SK-N-SH (cell line): Measurements from ENCODE around the gene LTBP1. TPM values are rescaled to one million over a fixed set of nuclear protein-coding genes. Genes with fewer than 3 reads are reported as not detected.

Source experiments
- CTCF ChIA-PET: fragments of 300-600, 350-600 bp; formaldehyde crosslinking; extraction: SDS; loops from one replicate; lab custom pipeline; 2021; lab: Yijun Ruan, JAX
- POLR2A ChIA-PET: fragments of 350-600 bp; sonication (Branson Sonifier 250); formaldehyde crosslinking; extraction: SDS; loops from one replicate; lab custom pipeline; 2020; ENCODE audit warnings: antibody characterized with exemption, inconsistent platforms; lab: Yijun Ruan, JAX
- DNase-seq: peaks from one replicate; pipeline ENCODE4 v3.0.0; 2012
- H2AFZ ChIP-seq: fragments of 200-600 bp; sonication (generic); 2 replicates; pipeline ENCODE4 v1.8.1; 2016; ENCODE audit warnings: antibody characterized with exemption, mild to moderate bottlenecking, low read depth
- H3F3A ChIP-seq: fragments of 200-600 bp; sonication (generic); replicated peaks from 2 replicates; pipeline ENCODE3; 2016; ENCODE audit warnings: antibody characterized with exemption, mild to moderate bottlenecking; ENCODE audit not compliant: insufficient read depth
- H3K27ac ChIP-seq, 2 experiments: fragments of 200-500 bp in 1 of 2; fragments of 200-600 bp in 1 of 2; sonication (Bioruptor generic) in 1 of 2; sonication (generic), shearing (Covaris generic) in 1 of 2; 2 replicates each; pipeline versions ENCODE4 v1.5.1 to v1.6.1; 2014 to 2016; ENCODE audit warnings: low read depth in 2 of 2, inconsistent platforms in 1 of 2, low read length in 1 of 2, mild to moderate bottlenecking in 1 of 2, mixed read lengths in 1 of 2
- H3K27me3 ChIP-seq: fragments of 200-600 bp; sonication (generic), shearing (Covaris generic); 2 replicates; pipeline ENCODE4 v1.6.1; 2016; ENCODE audit warnings: mixed run types; ENCODE audit not compliant: insufficient read depth
- H3K36me3 ChIP-seq, 2 experiments: fragments of 200-500 bp in 1 of 2; fragments of 200-600 bp in 1 of 2; sonication (Bioruptor generic) in 1 of 2; sonication (generic) in 1 of 2; replicated peaks in 1 of 2; 2 replicates each; pipeline versions ENCODE3 to v1.5.1; 2014 to 2016; ENCODE audit warnings: low read length in 1 of 2, mild to moderate bottlenecking in 1 of 2; ENCODE audit not compliant: insufficient read depth in 2 of 2, control insufficient read depth in 1 of 2
- H3K4me1 ChIP-seq, 2 experiments: fragments of 200-500 bp in 1 of 2; fragments of 200-600 bp in 1 of 2; sonication (Bioruptor generic) in 1 of 2; sonication (generic), shearing (Covaris generic) in 1 of 2; 2 replicates each; pipeline versions ENCODE4 v1.5.1 to v1.6.1; 2014 to 2016; ENCODE audit warnings: low read depth in 1 of 2, low read length in 1 of 2, mixed run types in 1 of 2; ENCODE audit not compliant: insufficient read depth in 2 of 2, control insufficient read depth in 1 of 2
- H3K4me2 ChIP-seq: fragments of 200-600 bp; sonication (generic), shearing (Covaris generic); 2 replicates; pipeline ENCODE4 v1.6.1; 2017; ENCODE audit warnings: mixed run types
- H3K4me3 ChIP-seq, 2 experiments: fragments of 200-500 bp in 1 of 2; fragments of 200-600 bp in 1 of 2; sonication (Bioruptor generic) in 1 of 2; sonication (generic), shearing (Covaris generic) in 1 of 2; 2 replicates each; pipeline versions ENCODE4 v1.5.1 to v1.8.1; 2014 to 2016; ENCODE audit warnings: low read depth in 2 of 2, inconsistent platforms in 1 of 2, low read length in 1 of 2, mild to moderate bottlenecking in 1 of 2, mixed read lengths in 1 of 2, moderate library complexity in 1 of 2
- H3K79me2 ChIP-seq: fragments of 200-600 bp; sonication (generic); 2 replicates; pipeline ENCODE4 v1.8.1; 2017; ENCODE audit warnings: mild to moderate bottlenecking; ENCODE audit not compliant: insufficient read depth
- H3K9ac ChIP-seq: fragments of 200-600 bp; sonication (generic); 2 replicates; pipeline ENCODE4 v1.6.1; 2017; ENCODE audit warnings: mixed run types
- H3K9me2 ChIP-seq: fragments of 200-600 bp; sonication (generic); 2 replicates; pipeline ENCODE4 v1.6.1; 2017; ENCODE audit warnings: mixed run types
- H3K9me3 ChIP-seq: fragments of 200-600 bp; sonication (generic); 2 replicates; pipeline ENCODE4 v1.6.1; 2017; ENCODE audit warnings: mixed run types, mild to moderate bottlenecking, moderate library complexity
- H4K20me1 ChIP-seq: fragments of 200-600 bp; sonication (generic); 2 replicates; pipeline ENCODE4 v1.6.1; 2017; ENCODE audit warnings: mild to moderate bottlenecking, mixed run types; ENCODE audit not compliant: insufficient read depth
- CHD2 ChIP-seq: fragments of 150-350 bp; IDR thresholded peaks from 2 replicates; pipeline ENCODE4 v1.6.1; 2018; ENCODE audit warnings: low read length; ENCODE audit not compliant: partially characterized antibody
- EZH2phosphoT487 ChIP-seq: fragments of 200-600 bp; sonication (generic); IDR thresholded peaks from 2 replicates; pipeline ENCODE4 v1.6.1; 2017; ENCODE audit warnings: low read depth, mixed run types, mild to moderate bottlenecking, antibody characterized with exemption, moderate library complexity, borderline replicate concordance
- FOXJ3 ChIP-seq: sonication (generic); formaldehyde crosslinking; IDR thresholded peaks from 2 replicates; pipeline ENCODE4 v1.5.1; 2020; ENCODE audit warnings: mild to moderate bottlenecking, missing genetic modification reagents
- GATA2 ChIP-seq: sonication (generic); formaldehyde crosslinking; IDR thresholded peaks from 2 replicates; pipeline ENCODE4 v1.5.0; 2020; ENCODE audit warnings: mild to moderate bottlenecking, missing genetic modification reagents
- IRF3 ChIP-seq: fragments of 150-350 bp; IDR thresholded peaks from 2 replicates; pipeline ENCODE4 v1.6.1; 2016; ENCODE audit warnings: mild to moderate bottlenecking, low read depth, low read length
- MEF2A ChIP-seq: IDR thresholded peaks from 2 replicates; pipeline ENCODE4 v1.4.0; 2012; ENCODE audit warnings: low read depth, borderline replicate concordance
- NRF1 ChIP-seq: IDR thresholded peaks from 2 replicates; pipeline ENCODE4 v1.6.1; 2012; ENCODE audit warnings: low read depth, mild to moderate bottlenecking, low read length
- POLR2AphosphoS5 ChIP-seq: IDR thresholded peaks from 2 replicates; pipeline ENCODE4 v1.6.1; 2012; ENCODE audit warnings: low read depth, low read length
- TAF1 ChIP-seq: IDR thresholded peaks from 2 replicates; pipeline ENCODE4 v1.6.1; 2012; ENCODE audit warnings: low read depth, mild to moderate bottlenecking, low read length, moderate library complexity, borderline replicate concordance
- TEAD4 ChIP-seq: IDR thresholded peaks from 2 replicates; pipeline ENCODE4 v1.4.0; 2012; ENCODE audit warnings: mild to moderate bottlenecking, borderline replicate concordance; ENCODE audit not compliant: insufficient read depth
- YY1 ChIP-seq: IDR thresholded peaks from 2 replicates; pipeline ENCODE4 v1.4.0; 2012; ENCODE audit warnings: low read depth, mild to moderate bottlenecking
- WGBS: methylation state at CpG from one replicate; pipeline ENCODE4 v1.1.6; 2017; ENCODE audit warnings: low lambda C conversion rate; 5-methylcytosine and 5-hydroxymethylcytosine counted together
- polyA plus RNA-seq, 3 experiments: library from polyadenylated mRNA; depleted of rRNA; stranded (reverse); fragments of >200 nt; gene quantifications; 2 replicates each; pipeline ENCODE4 v1.2.3, GENCODE V29; 2012

LTBP1 gene
- polyA plus RNA-seq, 1 of the 3 experiments (the other 2 are of a cell fraction): 467 TPM

DNA sequence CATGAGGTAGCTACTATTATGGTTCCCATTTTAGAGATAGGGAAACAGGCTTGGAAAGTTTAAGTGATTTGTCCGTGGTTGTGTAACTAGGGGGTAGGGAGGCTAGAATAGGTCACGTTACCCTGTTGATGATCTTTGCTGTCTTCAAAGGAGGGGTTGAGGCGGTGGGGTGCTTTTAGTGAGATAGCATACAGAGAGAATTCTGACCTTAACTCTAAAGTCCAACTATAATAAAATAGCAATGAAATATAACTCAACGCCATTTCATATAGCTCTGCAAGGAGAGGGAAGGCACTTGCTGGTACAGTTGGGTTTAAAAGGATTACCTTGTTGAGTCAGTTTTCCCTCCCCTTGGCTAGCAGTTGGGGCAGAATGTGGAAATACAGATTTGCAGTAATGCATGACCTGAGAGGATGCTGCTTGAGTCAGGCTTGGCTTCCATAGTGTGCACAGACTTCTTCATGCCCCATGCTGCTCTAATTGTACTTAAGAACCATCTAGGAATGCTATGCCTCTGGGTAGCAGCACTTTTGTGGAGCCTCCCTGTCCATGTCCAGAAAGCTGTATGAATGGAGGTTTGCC is 143.9 kb downstream of the LTBP1 start:
- Histone ChIP-seq H3K9me2 (no peaks in the 10 kb centered on the region), H3K4me1 (no peaks in the 10 kb centered on the region; a peak in 1 of 4 replicates), H3K36me3 (peaks cover 0 to 3% of the 10 kb centered on the region in 2 experiments), H4K20me1 (no peaks in the 10 kb centered on the region), H3K27me3 (no peaks in the 10 kb centered on the region), H3F3A (peaks cover 4% of the 10 kb centered on the region), H3K79me2 (no peaks in the 10 kb centered on the region), H2AFZ (no peak overlapping the region), H3K27ac (no peak overlapping the region), H3K9ac (no peak overlapping the region), H3K4me2 (no peak overlapping the region), H3K9me3 (no peaks in the 10 kb centered on the region; the same call in 1 of the 2 replicates), H3K4me3 (no peak overlapping the region)
- TF ChIP-seq TAF1 (no peak), NRF1 (no peak), CHD2 (no peak), FOXJ3 (no peak), GATA2 (no peak), MEF2A (no peak), POLR2AphosphoS5 (no peak), YY1 (no peak)
- ChIA-PET CTCF (no interaction called here), POLR2A (no interaction called here)
- 70% methylated on average over 4 of the region's 4 CpGs for WGBS
- no peak for DNase-seq

GRCh38 chr2:33091541-33092123 is 144.9 kb downstream of the LTBP1 start:
- H3K4me1 ChIP-seq: no peaks in the 10 kb centered on the region
- peaks cover 0 to 3% of the 10 kb centered on the region in 2 experiments for H3K36me3 ChIP-seq
- no peak overlapping the region for H2AFZ ChIP-seq
- DNase-seq: no peak
- H4K20me1 ChIP-seq: no peaks in the 10 kb centered on the region
- peaks cover 4% of the 10 kb centered on the region for H3F3A ChIP-seq
- POLR2A ChIA-PET: no interaction called here
- WGBS: 70% methylated on average over 5 of the region's 5 CpGs
- H3K9ac ChIP-seq: no peak overlapping the region
- H3K79me2 ChIP-seq: no peaks in the 10 kb centered on the region
- H3K9me3 ChIP-seq: no peaks in the 10 kb centered on the region; the same call in 1 of the 2 replicates
- H3K27ac ChIP-seq: no peak overlapping the region
- no peaks in the 10 kb centered on the region for H3K27me3 ChIP-seq
- no peaks in the 10 kb centered on the region for H3K9me2 ChIP-seq
- TF ChIP-seq TEAD4 (no peak), IRF3 (no peak), EZH2phosphoT487 (no peak)
- no peak overlapping the region for H3K4me2 ChIP-seq
- no peak overlapping the region for H3K4me3 ChIP-seq
- CTCF ChIA-PET: interaction anchor here (1.1 kb wide), 1 partner anchor 30 kb away, joined by 3 read pairs; no protein-coding TSS in a partner anchor
